D341Med (cell line): ENCODE data around the gene TELO2.

ENCODE experiments used
- DNase-seq: peaks from one replicate; pipeline ENCODE4 v3.0.0; 2012; ENCODE audit warnings: low spot score

The TELO2 gene

GRCh38 chr16:1537138-1537577 is 44.0 kb downstream of the TELO2 start:
- no peak for DNase-seq

GRCh38 chr16:1537763-1538289 is 44.7 kb downstream of the TELO2 start:
- DNase-seq = no peak

- peak; percentile 88 for DNase-seq
These were observed 45.8 kb downstream of the TELO2 start for GRCh38 chr16:1538804-1539520.

- DNase-seq = no peak
These were observed 46.8 kb downstream of the TELO2 start for GRCh38 chr16:1539720-1540555.

GRCh38 chr16:1540556-1540855 is 47.3 kb downstream of the TELO2 start:
- DNase-seq = no peak

- DNase-seq = no peak
These were observed 48.4 kb downstream of the TELO2 start for GRCh38 chr16:1541293-1542165.

GRCh38 chr16:1542166-1542500 is 49.0 kb downstream of the TELO2 start:
- no peak for DNase-seq

- DNase-seq = no peak
These were observed 49.4 kb downstream of the TELO2 start for GRCh38 chr16:1542533-1542932.

- no peak for DNase-seq
These were observed 50.1 kb downstream of the TELO2 start for GRCh38 chr16:1543085-1543896.

GRCh38 chr16:1545044-1546040 is 52.2 kb downstream of the TELO2 start:
- no peak for DNase-seq

GRCh38 chr16:1546430-1546829 is 53.3 kb downstream of the TELO2 start:
- no peak for DNase-seq

- no peak for DNase-seq
These were observed 55.1 kb downstream of the TELO2 start for GRCh38 chr16:1548233-1548632.

- no peak for DNase-seq
These were observed 55.6 kb downstream of the TELO2 start for GRCh38 chr16:1548727-1549126.

- no peak for DNase-seq
These were observed 56.9 kb downstream of the TELO2 start for GRCh38 chr16:1550069-1550468.

- DNase-seq = no peak
These were observed 57.5 kb downstream of the TELO2 start for GRCh38 chr16:1550696-1551095.

- DNase-seq = no peak
These were observed 58.0 kb downstream of the TELO2 start for GRCh38 chr16:1551166-1551565.

GRCh38 chr16:1552129-1552528 is 59.0 kb downstream of the TELO2 start:
- no peak for DNase-seq

GRCh38 chr16:1553946-1554825 is 61.0 kb downstream of the TELO2 start:
- DNase-seq = no peak

- DNase-seq = no peak
These were observed 61.8 kb downstream of the TELO2 start for GRCh38 chr16:1554826-1555445.
